Measurements from ENCODE around the gene UNK.

GRCh38 chr17:75742337-75742736 lies 42.3 kb upstream of the UNK start:
- TF ChIP-seq TARDBP (IDR thresholded peaks at IDR 0.05): no peak
- no peak for TF ChIP-seq ELF4 (IDR thresholded peaks at IDR 0.05)
- no peak for TF ChIP-seq NFRKB (IDR thresholded peaks at IDR 0.05)
- TF ChIP-seq BHLHE40 (IDR thresholded peaks at IDR 0.05; ENCODE audit: borderline replicate concordance): no peak

All from HEK293T (cell line).